NCI-H345 (cell line): Measurements from ENCODE around the gene COQ8A.

Experiments used
- DNase-seq: peaks from one replicate; lab custom pipeline; 2025; lab: John Stamatoyannopoulos, UW

Gene COQ8A

DNA sequence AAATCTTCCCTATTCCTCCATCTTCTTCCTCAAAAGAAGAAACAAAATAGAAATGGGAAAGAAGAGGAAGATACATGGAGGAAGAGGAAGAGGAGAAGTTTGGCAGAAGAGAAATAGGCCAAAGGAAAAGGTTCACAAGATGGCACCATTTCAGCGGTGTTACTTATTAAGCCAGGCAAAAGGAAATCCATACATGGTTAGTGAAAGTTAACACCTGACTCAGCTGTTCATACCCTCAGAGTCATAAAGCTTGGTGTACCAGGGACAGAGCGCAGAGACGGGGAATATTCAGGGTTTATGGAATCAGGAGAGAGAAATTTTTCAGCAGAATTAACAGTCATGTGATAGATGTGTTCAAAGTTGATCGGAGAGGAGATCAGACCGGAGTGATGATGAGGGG is 70.6 kb downstream of the COQ8A start:
- DNase-seq: no peak

DNA sequence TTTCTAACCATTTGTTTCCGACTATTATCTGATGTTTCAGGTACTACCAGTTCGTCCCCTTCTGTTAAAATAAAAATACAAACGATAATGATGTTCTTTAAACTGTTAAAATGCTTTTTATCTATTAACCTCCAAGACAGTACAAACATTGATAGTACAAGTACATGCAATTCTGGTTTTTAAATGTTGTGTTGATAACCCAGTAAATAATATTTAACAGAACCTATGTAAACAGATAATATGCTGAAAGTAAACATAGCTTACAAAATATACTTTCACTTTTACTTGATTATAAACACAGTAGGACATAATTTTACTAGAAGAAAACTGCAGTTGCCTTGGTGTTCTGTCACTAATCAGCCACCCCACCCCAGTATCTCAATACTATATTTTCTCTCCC is 76.9 kb downstream of the COQ8A start:
- no peak for DNase-seq

- DNase-seq: no peak
Measured at GRCh38 chr1:227032396-227032795, 92.3 kb downstream of the COQ8A start.

DNA sequence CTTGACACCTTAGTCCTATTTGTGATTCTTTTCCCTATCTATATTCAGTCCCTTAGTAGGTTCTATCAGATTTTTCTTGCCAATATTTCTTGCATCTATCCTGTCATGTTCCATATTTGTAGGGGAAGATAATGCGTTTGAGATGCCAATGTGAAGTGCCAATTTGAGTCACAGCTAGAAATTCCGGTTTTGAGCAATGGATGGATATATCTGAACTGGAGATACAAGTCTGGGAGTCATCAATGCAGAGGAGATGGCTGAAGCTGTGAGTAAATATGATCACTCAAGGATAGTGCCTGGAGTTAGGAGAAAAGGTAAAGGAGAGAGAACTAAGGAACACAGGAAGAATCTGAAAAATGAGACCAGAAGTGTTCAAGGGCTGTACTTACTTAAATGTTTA is 93.8 kb downstream of the COQ8A start:
- DNase-seq: no peak

GRCh38 chr1:227035316-227035715 is 95.2 kb downstream of the COQ8A start:
- DNase-seq: no peak

GRCh38 chr1:227037121-227037520 is 97.0 kb downstream of the COQ8A start:
- DNase-seq: no peak
